GM19328 (cell line): ENCODE measurements around the gene IKZF3.
"Not testable (repeated sequence)": the region's sequence is repeated elsewhere in the genome, so short reads cannot be mapped to it uniquely, and the experiment has no call there.

Experiments
- ATAC-seq: cut with Tn5 transposase; IDR thresholded peaks from one replicate; pipeline ENCODE4 v1.9.1; 2021; ENCODE audit warnings: mild to moderate bottlenecking, moderate library complexity; ENCODE audit not compliant: unreplicated experiment

Gene IKZF3

GRCh38 chr17:39863918-39864746 is at the start of gene IKZF3:
TSS of gene IKZF3 (minus strand) at chr17:39864312. CDS start at chr17:39864126, 186 bp downstream.
- no peak for ATAC-seq

GRCh38 chr17:39908789-39909352 is 44.8 kb upstream of the IKZF3 start:
- no peak for ATAC-seq

- no peak for ATAC-seq
These were observed 40.8 kb upstream of the IKZF3 start for GRCh38 chr17:39904990-39905288.

- no peak for ATAC-seq
These were observed 39.2 kb upstream of the IKZF3 start for GRCh38 chr17:39903158-39903884.

GRCh38 chr17:39902027-39902426 is 37.9 kb upstream of the IKZF3 start:
- not testable (repeated sequence) for ATAC-seq

- no peak for ATAC-seq
These were observed 35.1 kb upstream of the IKZF3 start for GRCh38 chr17:39899215-39899614.

GRCh38 chr17:39898088-39898487 is 34.0 kb upstream of the IKZF3 start:
- ATAC-seq: no peak

GRCh38 chr17:39894681-39895376 is 30.7 kb upstream of the IKZF3 start:
- no peak for ATAC-seq

- ATAC-seq: no peak
These were observed 25.1 kb upstream of the IKZF3 start for GRCh38 chr17:39889200-39889599.

GRCh38 chr17:39887078-39887477 is 23.0 kb upstream of the IKZF3 start:
- ATAC-seq: no peak

GRCh38 chr17:39886102-39886501 is 22.0 kb upstream of the IKZF3 start:
- not testable (repeated sequence) for ATAC-seq

GRCh38 chr17:39872751-39873150 is 8.6 kb upstream of the IKZF3 start:
- no peak for ATAC-seq

- ATAC-seq: no peak
These were observed 7.7 kb upstream of the IKZF3 start for GRCh38 chr17:39871801-39872200.

- ATAC-seq: no peak
These were observed 6.7 kb upstream of the IKZF3 start for GRCh38 chr17:39870776-39871175.

GRCh38 chr17:39868554-39868942 is 4.4 kb upstream of the IKZF3 start:
- ATAC-seq: no peak

- ATAC-seq: no peak
These were observed 3.9 kb upstream of the IKZF3 start, which contains the start of gene ZPBP2 for GRCh38 chr17:39867880-39868553. TSS of gene ZPBP2 (plus strand) at chr17:39868202. CDS start at chr17:39868355, 153 bp downstream.

GRCh38 chr17:39867084-39867879 is 3.2 kb upstream of the IKZF3 start:
- peak; percentile 53 for ATAC-seq

GRCh38 chr17:39866013-39866730 is 2.1 kb upstream of the IKZF3 start:
- ATAC-seq: no peak

GRCh38 chr17:39863244-39863917 is 731 bp downstream of the IKZF3 start:
- ATAC-seq: no peak
